ENCODE data around the gene NBPF20.
"Not testable (repeated sequence)": the region's sequence is repeated elsewhere in the genome, so short reads cannot be mapped to it uniquely, and the experiment has no call there.

The NBPF20 gene

DNA sequence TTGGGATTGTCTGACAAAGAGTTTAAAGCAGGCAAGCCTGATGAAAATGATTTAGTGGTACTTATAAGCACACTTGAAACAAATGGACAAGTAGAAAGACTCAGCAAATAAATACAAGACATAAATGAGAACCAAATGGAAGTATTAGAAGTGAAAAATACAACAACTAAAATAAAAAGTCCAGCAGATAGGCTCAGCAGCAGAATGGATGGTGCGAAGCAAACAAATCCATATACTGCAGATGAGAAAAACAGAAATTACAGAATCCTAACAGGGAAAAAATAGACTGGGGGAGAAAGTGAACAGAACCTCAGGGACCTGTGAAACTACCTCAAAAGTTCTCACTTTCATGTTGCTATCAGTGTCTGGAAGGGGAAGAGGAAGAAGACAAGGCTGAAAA, 3.9 kb upstream of the NBPF20 start:
- DNase-seq = not testable (repeated sequence)

DNA sequence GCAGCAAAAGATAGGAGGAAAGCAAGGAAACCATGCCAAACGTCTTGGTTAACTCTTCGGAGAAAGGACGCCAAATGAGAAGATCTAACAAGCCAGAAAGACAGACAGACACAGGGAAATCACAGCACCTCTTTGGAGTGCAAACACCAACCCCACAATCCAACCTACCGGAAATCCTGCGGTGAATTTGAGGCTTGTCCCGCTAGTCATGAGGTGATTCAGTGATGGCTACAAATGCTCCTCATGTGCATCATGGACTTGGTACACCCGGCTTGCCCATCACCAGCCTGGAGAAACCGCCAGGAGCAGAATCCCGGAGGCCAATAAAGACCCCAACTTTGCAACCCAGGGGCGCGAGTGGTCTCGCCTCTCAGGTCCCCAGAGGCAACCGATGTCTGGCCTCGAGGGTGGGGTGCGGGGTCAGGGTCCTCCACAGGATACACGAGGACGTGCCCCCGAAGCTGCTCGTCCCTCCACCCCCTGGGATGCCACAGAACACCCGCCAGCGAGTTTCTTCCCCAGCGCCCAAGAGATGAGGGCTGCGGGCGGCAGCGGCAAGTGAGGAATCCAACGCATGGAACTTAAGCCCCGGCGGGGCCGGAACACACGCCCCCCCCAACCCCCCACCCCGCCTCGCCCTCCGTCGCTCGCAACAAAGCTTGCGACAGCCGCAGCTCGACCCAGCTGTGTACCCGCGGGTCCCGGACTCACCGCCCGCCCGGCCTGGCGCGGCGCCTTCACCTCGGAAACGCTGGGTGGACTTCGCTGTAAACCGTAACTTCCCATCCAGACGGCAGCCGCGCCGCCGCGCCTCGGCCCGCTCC, 579 bp downstream of the NBPF20 start:
- DNase-seq = peak; percentile 43

- DNase-seq = not testable (repeated sequence)
These were observed 10.3 kb downstream of the NBPF20 start for GRCh38 chr1:145415149-145415548.

DNA sequence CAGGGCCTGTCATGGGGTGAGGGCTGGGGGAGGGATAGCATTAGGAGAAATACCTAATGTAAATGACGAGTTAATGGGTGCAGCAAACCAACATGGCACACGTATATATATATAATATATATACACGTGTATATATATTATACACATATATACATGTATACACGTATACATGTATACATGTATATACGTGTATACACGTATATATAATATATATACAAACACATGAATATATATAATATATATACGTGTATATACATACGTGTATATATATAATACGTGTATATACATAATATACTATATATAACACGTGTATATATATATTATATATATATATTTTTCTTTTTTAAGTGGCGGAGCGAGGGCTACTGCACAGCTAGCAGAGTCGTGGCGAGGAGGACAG, 18.1 kb downstream of the NBPF20 start:
- not testable (repeated sequence) for DNase-seq

- DNase-seq = not testable (repeated sequence)
These were observed 20.5 kb downstream of the NBPF20 start for GRCh38 chr1:145404949-145405348.

DNA sequence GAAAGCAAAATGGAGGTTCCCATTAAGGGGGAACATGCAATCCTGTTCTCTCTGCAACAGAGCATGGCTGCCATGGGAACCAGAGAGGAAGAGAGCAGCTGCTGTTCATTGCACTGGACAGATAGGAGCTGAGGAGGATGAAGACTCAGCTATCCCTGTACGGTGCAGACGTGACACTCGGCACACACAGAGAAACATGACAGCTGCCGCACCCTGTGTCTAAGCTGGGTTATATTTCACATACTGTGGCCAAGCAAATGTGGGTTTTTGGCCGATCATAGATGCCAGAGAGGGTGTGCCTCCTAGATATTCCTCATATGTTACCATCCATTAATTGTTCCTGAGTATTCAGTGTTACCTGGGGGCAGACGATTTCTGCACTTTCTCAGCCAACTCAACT, 24.7 kb downstream of the NBPF20 start:
- not testable (repeated sequence) for DNase-seq

Data from RPMI8226 (cell line).